Measurements from ENCODE around the gene TPRG1L.
A peak's percentile ranks its signal among the peaks of the same experiment; 100 is the strongest.

Gene TPRG1L

GRCh38 chr1:3611170-3612019 is 13.4 kb upstream of the TPRG1L start, which contains the start of gene MEGF6 (continued):
- TF ChIP-seq ZNF10 (tag by site-specific recombination; IDR thresholded peaks at IDR 0.05): no peak
- TF ChIP-seq, protein P1, sequence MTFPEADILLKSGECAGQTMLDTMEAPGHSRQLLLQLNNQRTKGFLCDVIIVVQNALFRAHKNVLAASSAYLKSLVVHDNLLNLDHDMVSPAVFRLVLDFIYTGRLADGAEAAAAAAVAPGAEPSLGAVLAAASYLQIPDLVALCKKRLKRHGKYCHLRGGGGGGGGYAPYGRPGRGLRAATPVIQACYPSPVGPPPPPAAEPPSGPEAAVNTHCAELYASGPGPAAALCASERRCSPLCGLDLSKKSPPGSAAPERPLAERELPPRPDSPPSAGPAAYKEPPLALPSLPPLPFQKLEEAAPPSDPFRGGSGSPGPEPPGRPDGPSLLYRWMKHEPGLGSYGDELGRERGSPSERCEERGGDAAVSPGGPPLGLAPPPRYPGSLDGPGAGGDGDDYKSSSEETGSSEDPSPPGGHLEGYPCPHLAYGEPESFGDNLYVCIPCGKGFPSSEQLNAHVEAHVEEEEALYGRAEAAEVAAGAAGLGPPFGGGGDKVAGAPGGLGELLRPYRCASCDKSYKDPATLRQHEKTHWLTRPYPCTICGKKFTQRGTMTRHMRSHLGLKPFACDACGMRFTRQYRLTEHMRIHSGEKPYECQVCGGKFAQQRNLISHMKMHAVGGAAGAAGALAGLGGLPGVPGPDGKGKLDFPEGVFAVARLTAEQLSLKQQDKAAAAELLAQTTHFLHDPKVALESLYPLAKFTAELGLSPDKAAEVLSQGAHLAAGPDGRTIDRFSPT (tag by site-specific recombination; IDR thresholded peaks at IDR 0.05): peak; percentile 12; the same call in 1 of the 2 replicates
- no peak for TF ChIP-seq ZNF112 (tag by site-specific recombination; IDR thresholded peaks at IDR 0.05)
- no peak for TF ChIP-seq ZNF248 (tag by site-specific recombination; IDR thresholded peaks at IDR 0.05)
- TF ChIP-seq ZNF335 (tag by site-specific recombination; conservative IDR thresholded peaks at IDR 0.05): peak; percentile 54
- TF ChIP-seq, protein P2, sequence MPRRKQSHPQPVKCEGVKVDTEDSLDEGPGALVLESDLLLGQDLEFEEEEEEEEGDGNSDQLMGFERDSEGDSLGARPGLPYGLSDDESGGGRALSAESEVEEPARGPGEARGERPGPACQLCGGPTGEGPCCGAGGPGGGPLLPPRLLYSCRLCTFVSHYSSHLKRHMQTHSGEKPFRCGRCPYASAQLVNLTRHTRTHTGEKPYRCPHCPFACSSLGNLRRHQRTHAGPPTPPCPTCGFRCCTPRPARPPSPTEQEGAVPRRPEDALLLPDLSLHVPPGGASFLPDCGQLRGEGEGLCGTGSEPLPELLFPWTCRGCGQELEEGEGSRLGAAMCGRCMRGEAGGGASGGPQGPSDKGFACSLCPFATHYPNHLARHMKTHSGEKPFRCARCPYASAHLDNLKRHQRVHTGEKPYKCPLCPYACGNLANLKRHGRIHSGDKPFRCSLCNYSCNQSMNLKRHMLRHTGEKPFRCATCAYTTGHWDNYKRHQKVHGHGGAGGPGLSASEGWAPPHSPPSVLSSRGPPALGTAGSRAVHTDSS (tag by site-specific recombination; IDR thresholded peaks at IDR 0.05): no peak
- TF ChIP-seq FEZF1 (tag by site-specific recombination; IDR thresholded peaks at IDR 0.05): no peak
- TF ChIP-seq ZNF837 (tag by site-specific recombination; IDR thresholded peaks at IDR 0.05): no peak
- TF ChIP-seq BCL11B (tag by site-specific recombination; IDR thresholded peaks at IDR 0.05; ENCODE audit: low read depth): no peak
- no peak for TF ChIP-seq ZBTB21 (tag by site-specific recombination; IDR thresholded peaks at IDR 0.05)
- no peak for TF ChIP-seq GLI4 (tag by site-specific recombination; IDR thresholded peaks at IDR 0.05)
- no peak for TF ChIP-seq OSR2 (tag by site-specific recombination; IDR thresholded peaks at IDR 0.05)
- TF ChIP-seq ZSCAN23 (tag by site-specific recombination; IDR thresholded peaks at IDR 0.05): no peak
- no peak for TF ChIP-seq ZNF658 (tag by site-specific recombination; IDR thresholded peaks at IDR 0.05)
- TF ChIP-seq SP3 (tag by site-specific recombination; IDR thresholded peaks at IDR 0.05): peak; percentile 73
- TF ChIP-seq ZBTB17 (tag by site-specific recombination; IDR thresholded peaks at IDR 0.05): no peak
- TF ChIP-seq ZNF670 (tag by site-specific recombination; IDR thresholded peaks at IDR 0.05; ENCODE audit: low read depth): no peak
- TF ChIP-seq ZNF2 (tag by site-specific recombination; IDR thresholded peaks at IDR 0.05): no peak
- TF ChIP-seq ZNF175 (tag by site-specific recombination; IDR thresholded peaks at IDR 0.05): no peak
- no peak for TF ChIP-seq ZNF398 (tag by site-specific recombination; IDR thresholded peaks at IDR 0.05)
- TF ChIP-seq ZBTB20 (tag by site-specific recombination; IDR thresholded peaks at IDR 0.05): peak; percentile 28; the same call in 1 of the 2 replicates
- TF ChIP-seq SP2 (tag by site-specific recombination; IDR thresholded peaks at IDR 0.05): peak; percentile 68
- TF ChIP-seq RBAK (tag by site-specific recombination; IDR thresholded peaks at IDR 0.05): no peak
- TF ChIP-seq ZNF660 (tag by site-specific recombination; IDR thresholded peaks at IDR 0.05): no peak
- TF ChIP-seq ZNF623 (tag by site-specific recombination; IDR thresholded peaks at IDR 0.05): no peak
- no peak for TF ChIP-seq ZBTB10 (tag by site-specific recombination; IDR thresholded peaks at IDR 0.05)
- no peak for TF ChIP-seq ZNF560 (tag by site-specific recombination; IDR thresholded peaks at IDR 0.05; ENCODE audit: borderline replicate concordance)
- peak; percentile 55 for TF ChIP-seq ZBTB8A (tag by site-specific recombination; IDR thresholded peaks at IDR 0.05)
- TF ChIP-seq ZNF155 (tag by site-specific recombination; IDR thresholded peaks at IDR 0.05): no peak
- no peak for TF ChIP-seq ZNF423 (tag by site-specific recombination; IDR thresholded peaks at IDR 0.05)
- TF ChIP-seq ZFP3 (tag by site-specific recombination; IDR thresholded peaks at IDR 0.05; ENCODE audit: low read depth): no peak
- TF ChIP-seq HOXA7 (CRISPR knock-in tag; IDR thresholded peaks at IDR 0.05; ENCODE audit: borderline replicate concordance): no peak
- TF ChIP-seq ZNF394 (tag by site-specific recombination; IDR thresholded peaks at IDR 0.05; ENCODE audit: borderline replicate concordance): no peak
- TF ChIP-seq ZNF677 (tag by site-specific recombination; IDR thresholded peaks at IDR 0.05): no peak
- no peak for TF ChIP-seq ZNF132 (tag by site-specific recombination; IDR thresholded peaks at IDR 0.05; ENCODE audit: borderline replicate concordance)
